MCF 10A (cell line): ENCODE data around the gene MAGEB17. TPM values are rescaled to one million over a fixed set of nuclear protein-coding genes. Genes with fewer than 3 reads are reported as not detected.
"Not testable (repeated sequence)": the region's sequence is repeated elsewhere in the genome, so short reads cannot be mapped to it uniquely, and the experiment has no call there.

Experiments
- BruUV-seq: library from RNA; stranded (reverse); fragments of 400-500 nt; replicated peaks from 2 replicates; lab custom pipeline; 2021; lab: Mats Ljungman, UMichigan
- CTCF ChIA-PET: fragments of 300-600 bp; sonication (Branson Sonifier 250); formaldehyde crosslinking; extraction: SDS; loops from one replicate; lab custom pipeline; 2021; ENCODE audit warnings: antibody characterized with exemption, inconsistent platforms; lab: Yijun Ruan, JAX
- POLR2A ChIA-PET: fragments of 300-600, 350-650 bp; sonication (Branson Sonifier 250); formaldehyde crosslinking; extraction: SDS; loops from one replicate; lab custom pipeline; 2020; ENCODE audit warnings: antibody characterized with exemption, inconsistent platforms; lab: Yijun Ruan, JAX
- DNase-seq: peaks from one replicate; pipeline ENCODE4 v3.0.0-alpha.2; 2018; ENCODE audit not compliant: unreplicated experiment
- H3K27ac Mint-ChIP-seq: one replicate; pipeline ENCODE4 v1.8.0; 2022; ENCODE audit warnings: mild to moderate bottlenecking, low read depth, mixed read lengths; ENCODE audit not compliant: unreplicated experiment
- H3K27me3 Mint-ChIP-seq: one replicate; pipeline ENCODE4 v1.8.0; 2022; ENCODE audit warnings: mixed read lengths; ENCODE audit not compliant: insufficient read depth, unreplicated experiment
- H3K36me3 Mint-ChIP-seq: one replicate; pipeline ENCODE4 v1.8.0; 2022; ENCODE audit warnings: mild to moderate bottlenecking, moderate library complexity, mixed read lengths; ENCODE audit not compliant: insufficient read depth, unreplicated experiment
- H3K4me1 Mint-ChIP-seq: one replicate; pipeline ENCODE4 v1.8.0; 2022; ENCODE audit warnings: mixed read lengths; ENCODE audit not compliant: insufficient read depth, unreplicated experiment
- H3K4me3 Mint-ChIP-seq: one replicate; pipeline ENCODE4 v1.8.0; 2022; ENCODE audit warnings: mild to moderate bottlenecking, moderate library complexity, mixed read lengths; ENCODE audit not compliant: unreplicated experiment
- H3K9me3 Mint-ChIP-seq: one replicate; pipeline ENCODE4 v1.8.0; 2022; ENCODE audit warnings: mixed read lengths; ENCODE audit not compliant: unreplicated experiment
- intact Hi-C: fragments of 100-400 bp; cut with micrococcal nuclease; formaldehyde crosslinking; loops from 2 replicates; pipeline ENCODE4 v1.14.1; 2022
- total RNA-seq: library from RNA; stranded (reverse); gene quantifications from 2 replicates; pipeline ENCODE4 v1.2.3, GENCODE V29; 2022
- TF ChIP-seq, protein P1 (sequence below): fragments of 200-600 bp; IDR thresholded peaks from one replicate; pipeline ENCODE4 v1.8.0; 2022; ENCODE audit warnings: antibody characterized with exemption, mild to moderate bottlenecking; ENCODE audit not compliant: unreplicated experiment

The MAGEB17 gene
- total RNA-seq, 1 experiment from 2014 or later, result not detected

- intact Hi-C loops, result no loop called here
- Mint-ChIP-seq H3K9me3 (no peaks in the 10 kb centered on the region), H3K4me3 (no peak overlapping the region), H3K4me1 (no peaks in the 10 kb centered on the region), H3K27ac (no peak overlapping the region), H3K27me3 (peaks cover 55% of the 10 kb centered on the region), H3K36me3 (no peaks in the 10 kb centered on the region)
- BruUV-seq, result no TSS peak
- TF ChIP-seq, protein P1, sequence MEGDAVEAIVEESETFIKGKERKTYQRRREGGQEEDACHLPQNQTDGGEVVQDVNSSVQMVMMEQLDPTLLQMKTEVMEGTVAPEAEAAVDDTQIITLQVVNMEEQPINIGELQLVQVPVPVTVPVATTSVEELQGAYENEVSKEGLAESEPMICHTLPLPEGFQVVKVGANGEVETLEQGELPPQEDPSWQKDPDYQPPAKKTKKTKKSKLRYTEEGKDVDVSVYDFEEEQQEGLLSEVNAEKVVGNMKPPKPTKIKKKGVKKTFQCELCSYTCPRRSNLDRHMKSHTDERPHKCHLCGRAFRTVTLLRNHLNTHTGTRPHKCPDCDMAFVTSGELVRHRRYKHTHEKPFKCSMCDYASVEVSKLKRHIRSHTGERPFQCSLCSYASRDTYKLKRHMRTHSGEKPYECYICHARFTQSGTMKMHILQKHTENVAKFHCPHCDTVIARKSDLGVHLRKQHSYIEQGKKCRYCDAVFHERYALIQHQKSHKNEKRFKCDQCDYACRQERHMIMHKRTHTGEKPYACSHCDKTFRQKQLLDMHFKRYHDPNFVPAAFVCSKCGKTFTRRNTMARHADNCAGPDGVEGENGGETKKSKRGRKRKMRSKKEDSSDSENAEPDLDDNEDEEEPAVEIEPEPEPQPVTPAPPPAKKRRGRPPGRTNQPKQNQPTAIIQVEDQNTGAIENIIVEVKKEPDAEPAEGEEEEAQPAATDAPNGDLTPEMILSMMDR, result no peak
- no peak for DNase-seq
- CTCF ChIA-PET, result interaction anchor here (0.6 to 1.6 kb wide), 2 partner anchors 13 to 1013 kb away, joined by 3 read pairs; no protein-coding TSS in a partner anchor
- POLR2A ChIA-PET, result no interaction called here
Observed at GRCh38 chrX:16155581-16156096, 11.6 kb upstream of the MAGEB17 start.

GRCh38 chrX:16156692-16157331 is 10.5 kb upstream of the MAGEB17 start:
- TF ChIP-seq, protein P1, result no peak
- Mint-ChIP-seq H3K27me3 (peaks cover 44% of the 10 kb centered on the region), H3K27ac (no peak overlapping the region)

GRCh38 chrX:16160729-16161128 is 6.6 kb upstream of the MAGEB17 start:
- Mint-ChIP-seq H3K36me3 (no peaks in the 10 kb centered on the region), H3K4me3 (no peak overlapping the region), H3K9me3 (no peaks in the 10 kb centered on the region), H3K27ac (no peak overlapping the region), H3K4me1 (no peaks in the 10 kb centered on the region), H3K27me3 (peaks cover 50% of the 10 kb centered on the region)
- intact Hi-C loops, result no loop called here
- CTCF ChIA-PET, result interaction anchor here (0.6 to 1.4 kb wide), 4 partner anchors 14 to 939 kb away, joined by 3 to 4 read pairs (median 4); partner anchors contain the start of gene GRPR
- no TSS peak for BruUV-seq
- TF ChIP-seq, protein P1, result no peak
- POLR2A ChIA-PET, result interaction anchor here (0.8 to 1.3 kb wide), 2 partner anchors 31 to 139 kb away, joined by 3 read pairs; no protein-coding TSS in a partner anchor
- DNase-seq, result peak; percentile 55

More at GRCh38 chrX:16156692-16157331, 10.5 kb upstream of the MAGEB17 start:
- no peak for DNase-seq
- intact Hi-C loops, result no loop called here
- no TSS peak for BruUV-seq
- Mint-ChIP-seq H3K4me3 (no peak overlapping the region), H3K9me3 (no peaks in the 10 kb centered on the region), H3K36me3 (no peaks in the 10 kb centered on the region), H3K4me1 (no peaks in the 10 kb centered on the region)
- ChIA-PET CTCF (interaction anchor here (1.6 kb wide), 1 partner anchor 15 kb away, joined by 3 read pairs; no protein-coding TSS in a partner anchor), POLR2A (interaction anchor here (1.1 kb wide), 1 partner anchor 49 kb away, joined by 3 read pairs; no protein-coding TSS in a partner anchor)

GRCh38 chrX:16161173-16161572 is 6.1 kb upstream of the MAGEB17 start:
- BruUV-seq, DNase-seq, intact Hi-C loops, POLR2A ChIA-PET, H3K4me3 Mint-ChIP-seq, H3K36me3 Mint-ChIP-seq, H3K9me3 Mint-ChIP-seq, H3K27ac Mint-ChIP-seq, H3K4me1 Mint-ChIP-seq: not testable (repeated sequence)
- CTCF ChIA-PET, result interaction anchor here (0.6 to 1.4 kb wide), 4 partner anchors 13 to 938 kb away, joined by 3 to 4 read pairs (median 4); partner anchors contain the start of gene GRPR
- peaks cover 46% of the 10 kb centered on the region for H3K27me3 Mint-ChIP-seq
